ENCODE data around the gene OR4B1.

DNA sequence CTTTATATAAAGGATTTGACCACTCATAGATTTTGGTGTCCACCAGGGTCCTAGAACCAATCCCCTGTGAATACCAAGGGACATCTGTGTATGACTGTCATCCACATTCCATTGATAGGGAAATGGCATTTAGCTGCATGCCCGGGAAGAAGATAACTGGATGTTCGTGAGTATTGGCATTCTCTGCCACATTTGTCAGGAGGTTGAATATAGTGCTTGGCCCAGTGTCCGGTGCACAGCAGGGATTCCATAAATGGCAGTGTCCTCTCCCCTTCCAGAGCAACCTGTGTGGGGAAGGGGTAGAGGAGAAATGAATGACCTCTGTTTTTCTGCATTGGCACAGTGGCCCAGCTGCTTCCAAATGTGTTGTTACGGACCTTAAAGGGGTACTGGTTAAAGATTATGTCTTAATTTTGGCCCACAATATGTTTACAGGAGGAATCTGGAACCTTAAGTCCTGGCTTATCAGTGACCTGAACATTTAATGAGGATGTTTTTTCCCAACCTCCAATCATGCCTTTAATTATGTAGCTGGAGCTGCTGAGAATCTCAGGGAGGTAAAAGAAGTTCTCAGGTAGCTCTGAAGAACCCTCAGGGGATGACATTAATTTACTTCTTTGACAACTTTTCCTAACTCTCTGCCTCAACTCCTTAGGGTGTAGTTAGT lies 33.6 kb upstream of the OR4B1 start:
- TF ChIP-seq EZH2 (IDR thresholded peaks at IDR 0.05; ENCODE audit: borderline replicate concordance, low read depth, low read length, severe bottlenecking) (no peak), POLR2A (IDR thresholded peaks at IDR 0.05; ENCODE audit: low read depth, low read length) (no peak), JUN (IDR thresholded peaks at IDR 0.05; ENCODE audit: borderline replicate concordance, insufficient read depth, insufficient read length, low read depth) (no peak), POLR2AphosphoS5 (IDR thresholded peaks at IDR 0.05; ENCODE audit: insufficient read depth, low read depth, low read length) (no peak)
- TF ChIP-seq, protein P1, sequence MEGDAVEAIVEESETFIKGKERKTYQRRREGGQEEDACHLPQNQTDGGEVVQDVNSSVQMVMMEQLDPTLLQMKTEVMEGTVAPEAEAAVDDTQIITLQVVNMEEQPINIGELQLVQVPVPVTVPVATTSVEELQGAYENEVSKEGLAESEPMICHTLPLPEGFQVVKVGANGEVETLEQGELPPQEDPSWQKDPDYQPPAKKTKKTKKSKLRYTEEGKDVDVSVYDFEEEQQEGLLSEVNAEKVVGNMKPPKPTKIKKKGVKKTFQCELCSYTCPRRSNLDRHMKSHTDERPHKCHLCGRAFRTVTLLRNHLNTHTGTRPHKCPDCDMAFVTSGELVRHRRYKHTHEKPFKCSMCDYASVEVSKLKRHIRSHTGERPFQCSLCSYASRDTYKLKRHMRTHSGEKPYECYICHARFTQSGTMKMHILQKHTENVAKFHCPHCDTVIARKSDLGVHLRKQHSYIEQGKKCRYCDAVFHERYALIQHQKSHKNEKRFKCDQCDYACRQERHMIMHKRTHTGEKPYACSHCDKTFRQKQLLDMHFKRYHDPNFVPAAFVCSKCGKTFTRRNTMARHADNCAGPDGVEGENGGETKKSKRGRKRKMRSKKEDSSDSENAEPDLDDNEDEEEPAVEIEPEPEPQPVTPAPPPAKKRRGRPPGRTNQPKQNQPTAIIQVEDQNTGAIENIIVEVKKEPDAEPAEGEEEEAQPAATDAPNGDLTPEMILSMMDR (IDR thresholded peaks at IDR 0.05; ENCODE audit: extremely low read depth in 1 of 2, insufficient read depth in 1 of 2, low read depth in 1 of 2, low read length in 2 of 2) = no peak
- TF ChIP-seq, protein P2, sequence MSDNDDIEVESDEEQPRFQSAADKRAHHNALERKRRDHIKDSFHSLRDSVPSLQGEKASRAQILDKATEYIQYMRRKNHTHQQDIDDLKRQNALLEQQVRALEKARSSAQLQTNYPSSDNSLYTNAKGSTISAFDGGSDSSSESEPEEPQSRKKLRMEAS (IDR thresholded peaks at IDR 0.05; ENCODE audit: insufficient read depth, insufficient read length) = no peak

All from endothelial cell of umbilical vein (primary cell).